Measurements from ENCODE around the gene GUSB. TPM values are rescaled to one million over a fixed set of nuclear protein-coding genes. Genes with fewer than 3 reads are reported as not detected.
A peak's percentile ranks its signal among the peaks of the same experiment; 100 is the strongest.
"Not testable (repeated sequence)": the region's sequence is repeated elsewhere in the genome, so short reads cannot be mapped to it uniquely, and the experiment has no call there.

The GUSB gene
- total RNA-seq (2014; rRNA removed; shearing (Covaris generic)): 30.3 and 36.6 TPM in 2 replicates

DNA sequence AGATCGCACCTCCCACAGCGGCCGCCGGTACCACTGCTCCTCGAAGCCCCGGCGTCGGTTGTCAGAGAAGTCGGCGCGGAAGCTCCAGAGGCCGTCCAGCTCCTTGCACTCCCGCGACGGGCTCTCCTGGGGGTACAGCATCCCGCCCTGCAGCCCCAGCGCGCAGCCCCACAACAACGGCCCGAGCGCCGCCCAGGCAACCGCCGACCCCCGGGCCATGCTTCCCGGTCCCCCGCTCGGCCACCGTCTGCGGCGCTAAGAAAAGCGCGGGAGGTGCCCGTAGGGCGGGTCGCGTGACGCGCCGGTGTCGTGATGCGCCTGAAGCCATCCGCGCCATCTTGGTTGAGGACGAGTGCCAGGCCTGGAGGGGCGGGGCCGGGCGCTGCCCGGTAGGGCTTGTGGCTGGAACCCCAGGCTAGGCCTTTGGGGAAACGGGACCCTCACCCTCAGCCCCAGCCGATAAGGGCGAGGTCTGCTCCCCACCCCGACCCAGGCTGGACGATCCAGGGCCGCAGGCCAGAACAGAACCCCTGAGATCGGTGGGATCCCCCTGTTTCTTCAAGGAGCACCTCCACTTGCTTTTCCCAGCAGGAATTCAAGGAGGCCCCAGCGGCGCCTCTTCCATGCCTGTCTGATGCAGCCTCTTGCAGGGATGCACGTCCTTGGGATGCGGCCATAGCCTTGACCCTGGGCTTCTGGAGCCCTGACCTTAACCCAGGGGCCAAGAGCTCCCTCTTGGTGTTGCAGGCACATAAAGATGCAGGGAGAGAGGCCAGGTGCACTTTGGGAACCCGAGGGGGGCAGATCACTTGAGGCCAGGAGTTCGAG, at the start of gene GUSB:
GUSB (minus strand) TSS at position 249 of the 828 bp plus-strand sequence; CDS start at position 219, 30 bp downstream.
- DNase-seq (ENCODE audit: low read depth): peak; percentile 86

DNA sequence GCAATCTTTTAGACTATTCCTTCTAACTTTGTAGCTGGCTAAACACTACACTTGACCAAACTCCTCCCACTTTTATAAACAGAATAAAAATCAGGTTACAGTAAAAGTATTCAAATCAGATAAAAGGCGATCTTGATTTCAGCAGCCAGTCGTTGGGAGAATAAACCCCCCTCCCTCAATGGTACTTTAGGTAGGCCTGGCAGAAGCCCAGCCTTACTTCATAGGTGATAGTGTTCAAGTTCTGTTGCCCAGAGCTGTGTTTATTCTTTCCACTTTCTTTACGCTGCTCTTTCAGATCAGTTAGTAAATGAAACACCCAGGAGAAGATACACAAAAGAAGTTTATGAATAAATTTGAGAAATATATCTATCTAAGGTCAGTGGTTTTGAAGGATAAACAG, 46.3 kb upstream of the GUSB start:
- not testable (repeated sequence) for DNase-seq (ENCODE audit: low read depth)

DNA sequence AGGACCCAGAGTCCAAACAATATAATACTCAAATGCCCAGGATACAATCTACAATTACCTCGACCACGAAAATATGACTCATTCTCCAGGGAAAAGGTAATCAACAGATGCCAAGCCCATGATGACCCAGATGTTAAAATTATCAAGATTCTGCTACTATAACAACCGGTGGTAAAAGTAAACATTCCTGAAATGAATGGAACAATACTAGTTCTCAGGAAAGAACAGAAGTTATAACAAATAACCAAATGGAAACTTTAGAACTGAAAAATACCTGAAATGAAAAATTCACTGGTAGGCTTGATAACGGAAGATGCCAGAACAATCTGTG, 34.1 kb upstream of the GUSB start:
- peak; percentile 52 for DNase-seq (ENCODE audit: low read depth)

DNA sequence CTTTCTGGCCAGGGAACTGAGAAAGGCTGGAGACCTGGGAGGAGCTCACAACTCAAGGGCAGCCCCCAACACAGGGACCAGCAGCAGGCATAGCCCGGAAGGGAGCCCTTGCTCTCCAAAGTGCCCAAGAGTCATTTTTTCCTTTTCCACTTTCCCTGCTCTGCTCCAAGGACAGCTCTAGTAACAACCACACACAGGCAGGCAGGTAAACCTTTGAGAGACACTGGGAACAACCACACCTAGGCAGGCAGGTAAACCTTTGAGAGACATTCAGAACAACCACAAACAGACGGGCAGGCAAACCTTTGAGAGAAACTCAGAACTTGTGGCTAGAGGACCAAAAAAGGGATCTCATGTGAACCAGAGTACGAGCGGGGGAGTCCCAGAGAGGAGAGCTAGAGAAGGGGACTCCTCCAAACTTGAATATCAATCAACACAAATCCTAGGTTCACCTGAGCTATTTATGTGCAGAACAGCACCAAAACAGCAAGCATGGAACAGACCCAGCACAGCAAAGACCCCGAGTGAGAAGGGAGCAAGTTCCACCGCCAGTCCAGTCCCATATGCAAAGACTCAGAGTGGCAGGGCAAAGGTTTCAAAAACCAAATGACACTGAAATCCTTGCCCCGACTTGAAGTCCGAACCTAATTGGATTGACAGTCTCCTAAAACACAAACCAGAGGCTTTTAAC, 33.6 kb upstream of the GUSB start:
- DNase-seq (ENCODE audit: low read depth): no peak

DNA sequence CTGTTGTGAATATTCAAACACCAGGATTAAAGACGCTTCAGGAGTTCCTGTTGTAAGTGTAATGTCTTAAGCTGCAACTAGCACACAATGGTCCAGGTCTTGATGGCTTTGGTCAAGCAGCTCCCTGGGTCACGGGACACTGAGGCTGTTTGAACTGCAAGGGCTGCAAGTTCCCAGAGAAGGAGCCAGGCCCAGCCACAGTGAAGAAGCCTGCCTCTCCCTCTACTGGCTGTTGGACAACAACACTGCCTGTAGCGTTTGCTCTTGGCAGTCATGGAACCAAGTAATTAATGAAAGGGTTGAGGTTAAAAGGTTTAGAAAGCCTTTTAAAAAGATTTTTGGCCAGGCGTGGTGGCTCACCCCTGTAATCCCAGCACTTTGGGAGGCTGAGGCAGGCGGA, 31.9 kb upstream of the GUSB start:
- DNase-seq (ENCODE audit: low read depth): peak; percentile 46

DNA sequence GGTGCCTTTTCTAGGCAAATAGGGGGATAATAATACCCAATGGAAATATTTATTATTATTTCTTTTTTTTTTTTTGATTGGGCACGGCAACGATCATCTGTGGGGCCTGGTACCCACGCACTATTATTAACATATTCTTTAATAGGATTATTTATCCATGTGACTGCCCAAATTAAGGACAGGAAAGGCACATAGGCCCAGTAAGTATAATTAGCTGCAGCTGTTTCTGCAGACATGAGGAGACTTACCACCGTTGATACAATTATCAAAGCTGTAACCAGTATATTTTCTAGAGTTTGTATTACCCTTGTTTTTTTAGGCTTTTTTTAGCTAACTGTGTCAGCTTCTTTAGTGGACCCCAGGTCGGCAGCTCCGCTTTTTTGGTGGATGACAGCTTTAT, 25.2 kb upstream of the GUSB start:
- no peak for DNase-seq (ENCODE audit: low read depth)

DNA sequence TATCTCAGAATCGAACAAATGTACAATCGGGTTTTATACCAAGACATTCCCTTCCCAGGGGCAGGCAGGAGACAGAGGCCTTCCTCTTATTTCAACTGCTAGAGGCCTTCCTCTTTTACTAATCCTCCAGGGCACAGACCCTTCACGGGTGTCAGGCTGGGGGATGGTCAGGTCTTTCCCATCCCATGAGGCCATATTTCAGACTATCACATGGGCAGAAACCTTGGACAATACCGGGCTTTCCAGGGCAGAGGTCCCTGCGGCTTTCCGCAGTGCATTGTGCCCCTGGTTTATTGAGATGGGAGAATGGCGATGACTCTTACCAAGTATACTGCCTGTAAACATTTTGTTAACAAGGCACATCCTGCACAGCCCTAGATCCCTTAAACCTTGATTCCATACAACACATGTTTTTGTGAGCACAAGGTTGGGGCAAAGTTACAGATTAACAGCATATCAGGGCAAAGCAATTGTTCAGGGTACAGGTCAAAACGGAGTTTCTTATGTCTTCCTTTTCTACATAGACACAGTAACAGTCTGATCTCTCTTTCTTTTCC, 23.2 kb upstream of the GUSB start:
- DNase-seq (ENCODE audit: low read depth): not testable (repeated sequence)

DNA sequence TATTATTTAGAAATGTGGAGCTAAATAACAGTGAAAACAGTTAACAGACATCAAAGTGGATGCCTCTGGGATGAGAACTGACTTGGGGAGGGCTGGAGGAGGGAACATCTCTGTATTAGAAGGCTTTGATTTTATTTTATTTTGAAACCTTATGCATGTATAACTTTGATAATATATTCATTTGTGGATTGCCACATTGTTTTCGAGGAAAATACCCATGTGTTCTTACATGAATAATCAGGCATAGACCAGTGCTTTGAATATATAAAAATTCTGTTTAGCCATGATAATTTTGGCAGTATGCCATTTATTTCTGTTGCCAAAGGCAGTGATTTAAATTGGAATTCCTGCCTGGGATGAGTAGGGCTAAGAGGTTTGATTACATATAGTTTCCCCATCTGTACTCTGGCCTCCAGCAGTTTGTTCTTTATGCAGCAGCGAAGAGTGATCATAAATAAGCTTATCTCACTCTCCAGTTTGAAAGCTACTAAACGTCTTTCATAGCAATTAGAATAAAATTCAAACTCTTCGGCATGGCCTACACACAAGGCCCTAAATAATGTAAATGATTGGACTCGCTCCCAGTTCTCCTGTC, 18.9 kb upstream of the GUSB start:
- DNase-seq (ENCODE audit: low read depth): not testable (repeated sequence)

DNA sequence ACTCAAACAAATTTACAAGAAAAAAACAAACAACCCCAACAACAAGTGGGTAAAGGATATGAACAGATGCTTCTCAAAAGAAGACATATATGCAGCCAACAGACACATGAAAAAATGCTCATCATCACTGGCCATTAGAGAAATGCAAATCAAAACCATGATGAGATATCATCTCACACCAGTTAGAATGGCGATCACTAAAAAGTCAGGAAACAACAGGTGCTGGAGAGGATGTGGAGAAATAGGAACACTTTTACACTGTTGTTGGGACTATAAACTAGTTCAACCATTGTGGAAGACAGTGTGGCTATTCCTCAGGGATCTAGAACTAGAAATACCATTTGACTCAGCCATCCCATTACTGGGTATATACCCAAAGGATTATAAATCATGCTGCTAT, 13.0 kb upstream of the GUSB start:
- DNase-seq (ENCODE audit: low read depth): not testable (repeated sequence)

DNA sequence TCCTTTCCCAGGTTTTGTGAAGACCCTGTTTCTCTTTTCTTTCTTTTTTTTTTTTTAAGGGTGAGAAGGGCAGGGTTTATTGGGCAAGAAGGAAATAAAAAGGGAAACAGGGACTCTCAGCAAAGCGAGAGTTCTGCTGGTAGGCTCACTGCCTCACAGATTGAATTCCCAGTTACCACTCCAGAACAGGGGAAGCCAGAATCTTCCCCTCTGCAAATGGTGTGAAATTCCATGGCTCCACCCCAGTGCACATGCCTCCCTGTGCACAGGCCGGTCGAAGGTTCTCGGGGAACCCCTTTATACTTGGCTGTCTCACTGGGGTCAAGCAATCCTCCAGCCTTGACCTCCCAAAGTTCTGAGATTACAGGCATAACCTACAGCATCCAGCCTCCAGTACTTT, 10.5 kb upstream of the GUSB start:
- no peak for DNase-seq (ENCODE audit: low read depth)

DNA sequence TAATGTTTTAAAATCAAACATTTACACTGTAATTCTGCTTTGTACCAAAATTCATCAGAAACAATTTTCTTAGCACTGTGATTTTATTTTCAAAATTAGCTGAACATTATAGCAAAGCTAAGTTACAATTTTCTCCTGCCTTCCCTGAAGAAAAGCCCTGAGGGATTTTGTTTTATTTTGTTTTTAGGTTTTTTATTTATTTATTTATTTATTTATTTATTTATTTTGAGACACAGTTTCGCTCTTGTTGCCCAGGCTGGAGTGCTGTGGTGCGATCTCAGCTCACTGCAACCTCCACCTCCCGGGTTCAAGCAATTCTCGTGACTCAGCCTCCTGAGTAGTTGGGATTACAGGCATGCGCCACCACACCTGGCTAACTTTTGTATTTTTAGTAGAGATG, 9.8 kb upstream of the GUSB start:
- DNase-seq (ENCODE audit: low read depth): not testable (repeated sequence)

DNA sequence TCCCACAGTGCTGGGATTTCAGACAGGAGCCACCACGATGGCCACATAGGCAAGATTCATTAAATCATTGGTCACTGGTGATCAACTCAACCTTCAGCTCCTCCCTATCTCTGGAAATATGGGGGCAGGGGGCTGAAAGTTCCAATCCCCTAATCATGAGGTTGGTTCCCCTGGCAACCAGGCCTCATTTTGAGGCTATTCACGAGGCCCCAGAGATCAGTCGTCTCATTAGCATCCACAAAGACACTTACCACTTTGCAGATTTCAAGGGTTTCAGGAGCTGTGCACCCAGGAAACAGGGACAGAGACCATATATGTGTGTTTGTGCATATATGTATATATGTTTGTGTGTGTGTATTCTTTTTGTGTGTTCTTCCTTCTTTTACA, 7.7 kb upstream of the GUSB start:
- no peak for DNase-seq (ENCODE audit: low read depth)

DNA sequence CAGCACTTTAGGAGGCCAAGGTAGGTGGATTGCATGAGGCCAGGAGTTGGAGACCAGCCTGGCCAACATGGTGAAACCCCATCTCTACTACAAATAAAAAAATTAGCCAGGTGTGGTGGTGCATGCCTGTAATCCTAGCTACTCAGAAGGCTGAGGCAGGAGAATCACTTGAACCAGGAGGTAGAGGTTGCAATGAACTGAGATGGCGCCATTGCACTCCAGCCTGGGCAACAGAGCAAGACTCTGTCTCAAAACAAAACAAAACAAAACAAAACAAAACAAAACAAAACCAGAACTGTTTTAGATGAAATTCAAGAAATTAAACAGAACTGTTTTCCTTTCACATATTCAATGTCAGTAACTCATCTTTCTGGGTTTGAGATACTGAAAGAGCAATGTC, 6.5 kb upstream of the GUSB start:
- DNase-seq (ENCODE audit: low read depth): not testable (repeated sequence)

DNA sequence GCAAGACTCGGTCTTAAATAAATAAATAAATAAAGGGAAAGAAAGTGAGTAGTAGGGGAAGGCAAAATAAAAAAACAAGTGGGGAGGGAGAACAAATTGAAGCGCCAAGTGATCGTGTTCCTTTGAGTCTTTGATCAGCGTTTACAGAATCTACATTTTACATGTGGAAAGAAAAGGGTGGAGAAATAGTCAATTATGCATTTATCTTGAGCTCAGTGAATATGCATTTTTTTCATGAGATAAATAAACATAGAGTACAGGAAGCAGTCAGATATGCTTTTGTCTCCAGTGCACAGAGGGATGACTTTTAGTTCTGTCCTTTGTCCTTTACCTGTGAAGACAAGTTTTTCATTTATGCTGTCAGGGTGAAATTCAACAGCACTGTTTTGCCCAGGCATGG, 6.1 kb upstream of the GUSB start:
- no peak for DNase-seq (ENCODE audit: low read depth)

DNA sequence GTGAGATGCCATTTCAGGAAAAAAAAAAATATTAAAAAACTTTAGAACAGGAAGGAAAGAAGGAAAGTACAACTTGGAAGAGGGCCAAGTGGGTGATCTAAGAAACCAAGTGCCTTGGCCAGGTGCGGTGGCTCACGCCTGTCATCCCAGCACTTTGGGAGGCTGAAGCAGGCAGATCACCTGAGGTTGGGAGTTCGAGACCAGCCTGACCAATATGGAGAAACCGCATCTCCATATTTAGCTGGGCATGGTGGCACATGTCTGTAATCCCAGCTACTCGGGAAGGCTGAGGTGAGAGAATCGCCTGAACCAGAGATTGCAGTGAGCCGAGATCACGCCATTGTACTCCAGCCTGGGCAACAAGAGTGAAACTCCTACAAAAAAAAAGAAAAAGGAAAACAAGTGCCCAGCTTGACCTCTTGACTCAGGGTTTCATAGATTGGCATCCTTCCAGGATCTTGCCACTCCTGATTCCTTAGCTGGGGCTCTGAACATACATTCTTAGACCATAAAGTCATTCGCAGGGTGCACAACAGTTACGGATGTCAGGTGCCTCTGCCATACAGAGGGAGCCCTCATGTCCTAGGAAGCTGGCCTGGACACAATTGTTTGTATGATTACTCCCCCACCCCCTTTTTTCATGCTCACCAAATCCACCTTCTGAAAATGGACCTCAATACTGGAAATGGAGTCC, 2.1 kb upstream of the GUSB start:
- peak; percentile 13 for DNase-seq (ENCODE audit: low read depth)

DNA sequence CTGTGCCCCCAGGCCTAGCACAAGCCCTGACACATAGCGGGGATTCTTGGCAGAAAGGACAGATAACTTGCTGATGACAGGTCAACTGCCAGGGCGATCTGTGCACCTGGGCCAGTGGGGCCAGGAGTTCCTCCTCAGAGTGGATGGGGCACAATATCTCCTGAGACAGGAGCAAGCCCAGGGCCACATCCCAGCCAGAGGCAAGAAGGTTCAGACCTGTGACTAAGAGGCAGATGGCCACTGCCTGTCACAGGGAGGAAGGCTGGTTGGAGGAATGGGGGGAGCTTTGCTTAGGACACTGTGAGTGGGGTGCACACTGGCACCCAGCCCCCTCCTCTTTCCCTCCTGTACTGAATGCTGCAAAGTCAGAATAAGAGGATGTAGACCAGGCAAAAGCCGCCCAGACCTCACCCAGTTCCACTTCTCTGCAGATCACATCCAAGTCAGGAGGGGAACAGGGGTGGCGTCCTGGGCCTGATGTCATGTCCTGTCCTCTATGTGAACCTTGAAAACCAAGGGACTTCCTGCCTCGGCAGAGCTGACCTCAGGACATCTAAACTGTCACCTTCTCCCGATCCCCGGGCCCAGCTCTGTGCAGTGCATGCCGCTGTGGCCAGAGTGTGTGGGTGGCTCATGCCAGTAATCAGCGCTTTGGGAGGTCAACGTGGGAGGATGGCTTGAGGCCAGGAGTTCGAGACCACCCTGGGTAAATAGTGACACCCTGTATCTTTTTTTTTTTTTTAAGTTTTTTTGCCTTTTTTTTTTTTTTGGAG, 1.3 kb downstream of the GUSB start:
- DNase-seq (ENCODE audit: low read depth): peak; percentile 43

DNA sequence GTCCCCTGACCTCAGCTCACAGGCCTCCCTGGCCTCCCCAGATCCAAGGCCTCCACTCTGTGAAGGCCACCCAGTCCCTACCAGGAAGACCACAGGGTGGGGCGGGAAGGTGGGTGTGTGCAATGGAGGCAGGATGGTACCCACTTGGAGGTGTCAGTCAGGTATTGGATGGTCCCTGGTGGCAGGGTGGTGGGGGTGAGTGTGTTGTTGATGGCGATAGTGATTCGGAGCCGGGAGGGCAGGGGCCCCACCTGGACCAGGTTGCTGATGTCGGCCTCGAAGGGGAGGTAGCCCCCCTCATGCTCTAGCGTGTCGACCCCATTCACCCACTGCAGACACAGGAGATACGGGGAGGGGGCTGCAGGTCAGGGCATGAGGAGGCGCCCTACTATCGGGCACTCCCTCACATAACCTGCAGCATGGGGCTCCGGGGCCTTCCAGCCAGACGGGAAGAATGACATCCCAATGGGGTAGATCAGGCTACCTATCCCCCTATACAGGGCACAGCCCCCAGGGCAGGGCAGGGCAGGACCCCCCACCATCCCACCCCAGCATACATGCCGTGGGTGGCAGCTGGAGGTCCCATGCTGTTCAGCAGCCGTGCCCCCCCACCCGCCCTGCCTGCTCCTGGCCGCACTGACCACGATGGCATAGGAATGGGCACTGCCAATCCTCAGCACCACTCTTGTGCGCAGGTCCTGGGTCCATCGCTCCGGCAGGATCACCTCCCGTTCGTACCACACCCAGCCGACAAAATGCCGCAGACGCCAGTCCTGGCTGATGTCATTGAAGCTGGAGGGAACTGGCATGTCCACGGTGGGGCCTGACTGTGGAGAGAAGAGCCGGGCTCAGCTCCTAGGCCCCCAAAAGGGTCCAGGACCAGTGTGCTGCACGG, 2.2 kb downstream of the GUSB start:
- no peak for DNase-seq (ENCODE audit: low read depth)

DNA sequence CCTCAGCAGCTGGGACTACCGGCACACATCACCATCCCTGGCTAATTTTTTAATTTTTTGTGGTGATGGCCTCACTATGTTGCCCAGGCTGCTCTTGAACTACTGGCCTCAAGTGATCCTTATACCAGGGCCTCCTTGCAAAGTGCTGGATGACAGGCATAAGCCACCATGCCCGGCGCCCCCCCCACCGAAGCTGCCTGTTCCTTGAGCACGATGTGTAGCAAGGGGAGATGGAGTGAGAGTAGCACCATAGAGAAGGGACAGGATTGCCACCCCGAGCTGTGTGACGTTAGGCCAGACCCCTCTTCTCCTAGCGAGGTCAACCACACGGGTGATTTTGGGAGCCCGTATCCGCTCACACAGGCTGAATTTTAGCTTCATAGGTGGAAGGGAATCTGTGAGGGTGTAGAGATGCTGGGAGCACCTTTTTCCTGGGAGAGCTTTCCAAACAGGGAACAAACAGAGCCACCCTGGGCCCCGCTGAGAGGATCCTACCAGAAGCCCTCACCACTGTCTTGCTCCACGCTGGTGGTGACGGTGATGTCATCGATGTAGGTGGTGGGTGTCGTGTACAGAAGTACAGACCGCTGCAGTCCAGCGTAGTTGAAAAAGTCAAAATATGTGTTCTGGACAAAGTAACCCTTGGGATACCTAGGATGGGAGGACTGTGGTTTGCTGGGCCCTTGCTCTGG, 3.0 kb downstream of the GUSB start:
- no peak for DNase-seq (ENCODE audit: low read depth)

DNA sequence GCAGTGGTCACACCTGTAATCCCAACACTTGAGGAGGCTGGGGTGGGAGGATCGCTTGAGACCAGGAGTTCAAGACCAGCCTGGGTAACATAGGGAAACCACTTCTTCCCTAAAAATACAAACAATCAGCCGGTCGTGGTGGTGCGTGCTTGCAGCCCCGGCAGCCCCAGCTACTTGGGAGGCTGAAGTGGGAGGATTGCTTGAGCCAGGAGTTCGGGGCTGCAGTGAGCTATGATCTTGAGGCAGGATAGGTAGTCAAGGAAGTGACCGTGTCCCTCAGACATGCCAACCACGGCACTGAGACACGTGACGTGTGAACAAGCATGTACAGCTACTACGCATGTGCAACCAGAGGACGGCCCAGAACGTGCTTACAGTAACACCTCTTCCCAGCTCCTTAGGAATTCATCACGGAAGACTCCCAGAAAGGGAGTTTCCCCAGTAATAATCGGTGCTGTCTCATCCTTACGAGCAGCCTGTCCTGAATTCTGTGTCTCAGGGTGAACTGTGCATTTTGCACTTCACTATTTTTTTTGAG, 5.3 kb downstream of the GUSB start:
- DNase-seq (ENCODE audit: low read depth): no peak

Data from RPMI7951 (cell line).